Measurements from ENCODE around the gene PRKCZ.

The PRKCZ gene

DNA sequence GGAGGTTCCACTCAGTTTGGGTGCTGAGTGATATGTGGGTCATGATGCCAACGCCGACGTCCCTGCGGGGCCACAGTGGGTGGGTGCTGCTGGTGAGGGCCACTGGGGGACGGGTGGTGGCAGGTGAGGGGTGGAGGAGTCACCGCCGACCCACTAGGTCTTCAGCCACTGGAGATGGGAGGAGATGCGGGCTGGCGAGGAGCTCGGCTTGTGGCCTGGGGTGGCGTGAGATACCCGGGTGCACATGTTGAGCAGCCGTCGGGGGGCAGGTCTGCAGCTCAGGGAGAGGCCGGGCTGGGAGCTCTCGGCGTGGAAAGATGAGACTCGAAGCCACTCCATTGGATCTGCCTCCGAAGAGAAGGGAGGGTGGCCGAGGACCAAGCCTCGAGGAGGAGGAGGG lies 103.8 kb downstream of the PRKCZ start:
- no peak for DNase-seq (ENCODE audit: low read depth in 2 of 3, low spot score in 2 of 3)

GRCh38 chr1:2155147-2155598 lies 105.0 kb downstream of the PRKCZ start:
- no peak for DNase-seq (ENCODE audit: low read depth in 2 of 3, low spot score in 2 of 3)

- no peak for DNase-seq (ENCODE audit: low read depth in 2 of 3, low spot score in 2 of 3)
These were observed 105.6 kb downstream of the PRKCZ start for GRCh38 chr1:2155788-2156187.

DNA sequence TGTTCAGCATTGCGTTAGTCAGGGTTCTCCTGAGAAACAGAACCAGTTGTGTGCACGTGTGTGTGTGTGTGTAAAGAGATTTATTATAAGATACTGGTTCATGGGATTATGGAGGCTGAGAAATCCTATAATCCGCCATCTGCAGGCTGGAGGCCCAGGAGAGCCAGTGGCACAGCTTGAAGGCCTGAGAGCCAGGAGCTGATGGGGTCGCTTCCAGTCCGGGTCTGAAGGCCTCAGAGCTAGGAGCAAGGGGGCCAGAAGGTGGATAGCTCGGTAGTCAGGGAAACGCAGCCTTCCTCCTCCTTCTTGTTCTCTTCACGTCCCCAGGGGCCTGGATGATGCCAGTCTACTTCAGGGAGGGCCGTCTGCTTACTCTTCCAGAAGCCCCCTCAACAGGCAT lies 106.7 kb downstream of the PRKCZ start:
- no peak for DNase-seq (ENCODE audit: low read depth in 2 of 3, low spot score in 2 of 3)

DNA sequence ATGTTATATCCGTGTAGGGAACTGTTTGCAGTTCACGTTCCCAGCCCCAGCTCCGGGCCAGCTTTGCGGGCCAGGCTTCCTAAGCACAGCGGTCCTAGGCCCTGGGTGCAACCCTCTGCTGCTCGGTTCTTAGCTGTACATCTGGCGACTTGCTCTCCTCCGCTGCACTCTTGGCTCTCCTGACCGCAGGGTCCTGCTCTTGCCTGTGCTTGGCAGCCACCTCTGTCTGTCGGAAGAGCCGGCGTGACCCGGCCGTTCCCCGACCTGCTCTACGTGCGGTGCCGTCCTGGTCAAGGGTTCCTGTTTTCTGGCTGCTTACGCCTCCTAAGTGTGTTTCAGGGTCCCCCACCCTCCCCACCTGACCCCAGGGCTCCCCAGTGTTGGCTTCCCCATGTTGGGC lies 107.6 kb downstream of the PRKCZ start:
- no peak for DNase-seq (ENCODE audit: low read depth in 2 of 3, low spot score in 2 of 3)

GRCh38 chr1:2158272-2158671 lies 108.1 kb downstream of the PRKCZ start:
- no peak for DNase-seq (ENCODE audit: low read depth in 2 of 3, low spot score in 2 of 3)

GRCh38 chr1:2159124-2159523 lies 108.9 kb downstream of the PRKCZ start:
- DNase-seq (ENCODE audit: low read depth in 2 of 3, low spot score in 2 of 3), result no peak

GRCh38 chr1:2160451-2161300 lies 110.5 kb downstream of the PRKCZ start:
- DNase-seq (ENCODE audit: low read depth in 2 of 3, low spot score in 2 of 3), result no peak

GRCh38 chr1:2163205-2163604 lies 113.0 kb downstream of the PRKCZ start:
- no peak for DNase-seq (ENCODE audit: low read depth in 2 of 3, low spot score in 2 of 3)

DNA sequence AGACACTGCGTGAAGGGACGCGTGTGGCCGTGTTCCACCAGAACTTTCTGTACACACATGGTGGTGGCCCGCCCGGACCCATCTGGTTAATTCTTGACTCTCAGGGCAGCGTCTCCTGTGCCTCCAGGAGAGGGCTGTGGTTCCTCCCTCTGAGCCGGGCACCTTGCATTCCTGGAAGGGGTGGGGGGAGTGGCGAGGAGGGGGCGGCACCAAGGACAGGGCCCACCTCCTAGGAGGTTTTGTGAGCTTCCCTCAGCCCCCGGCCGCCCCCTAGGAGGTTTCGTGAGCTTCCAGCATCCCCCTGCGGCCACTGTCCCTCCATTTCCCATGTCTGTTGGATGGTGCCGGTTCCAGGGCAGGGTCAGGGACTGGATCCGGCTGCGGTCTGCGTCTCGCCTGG lies 115.4 kb downstream of the PRKCZ start:
- no peak for DNase-seq (ENCODE audit: low read depth in 2 of 3, low spot score in 2 of 3)

DNA sequence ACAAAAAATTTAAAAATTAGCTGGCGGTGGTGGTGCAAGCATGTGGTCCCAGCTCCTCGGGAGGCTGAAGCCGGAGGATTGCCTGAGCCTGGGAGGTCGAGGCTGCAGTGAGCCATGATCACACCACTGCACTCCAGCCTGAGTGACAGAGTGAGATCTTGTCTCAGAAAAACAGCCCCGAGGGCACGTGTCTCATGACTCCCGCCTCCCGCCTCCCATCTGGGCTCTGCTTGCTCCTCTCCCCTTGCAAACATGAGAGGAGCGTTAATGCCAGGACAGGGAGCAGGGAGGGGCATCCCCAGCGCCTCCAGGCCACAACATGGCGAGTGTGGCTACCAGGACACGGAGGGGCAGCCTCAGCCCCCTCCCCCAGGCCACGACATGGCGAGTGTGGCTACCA lies 116.0 kb downstream of the PRKCZ start:
- no peak for DNase-seq (ENCODE audit: low read depth in 2 of 3, low spot score in 2 of 3)

GRCh38 chr1:2166695-2167094 lies 116.5 kb downstream of the PRKCZ start:
- DNase-seq (ENCODE audit: low read depth in 2 of 3, low spot score in 2 of 3), result no peak

GRCh38 chr1:2168090-2168489 lies 117.9 kb downstream of the PRKCZ start:
- no peak for DNase-seq (ENCODE audit: low read depth in 2 of 3, low spot score in 2 of 3)

DNA sequence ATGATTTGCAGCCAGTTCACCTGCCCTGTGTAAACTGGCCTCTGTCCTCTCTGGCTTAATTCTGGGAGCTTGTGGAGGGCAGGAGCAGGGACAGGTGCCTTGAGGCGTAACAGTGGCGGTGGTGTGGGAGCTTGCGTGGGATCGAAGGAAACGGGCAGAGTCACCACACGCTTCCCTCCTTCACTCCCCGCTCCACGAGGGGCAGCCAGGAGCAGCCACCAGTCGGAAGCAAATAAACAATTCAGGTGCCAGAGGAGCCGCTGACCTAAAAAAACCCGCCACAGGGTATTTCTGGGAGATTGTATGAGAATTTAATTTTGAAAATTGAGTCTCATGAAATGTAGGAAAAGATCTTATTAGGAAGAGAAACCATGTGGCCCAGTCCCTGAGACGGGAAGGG lies 118.3 kb downstream of the PRKCZ start:
- no peak for DNase-seq (ENCODE audit: low read depth in 2 of 3, low spot score in 2 of 3)

DNA sequence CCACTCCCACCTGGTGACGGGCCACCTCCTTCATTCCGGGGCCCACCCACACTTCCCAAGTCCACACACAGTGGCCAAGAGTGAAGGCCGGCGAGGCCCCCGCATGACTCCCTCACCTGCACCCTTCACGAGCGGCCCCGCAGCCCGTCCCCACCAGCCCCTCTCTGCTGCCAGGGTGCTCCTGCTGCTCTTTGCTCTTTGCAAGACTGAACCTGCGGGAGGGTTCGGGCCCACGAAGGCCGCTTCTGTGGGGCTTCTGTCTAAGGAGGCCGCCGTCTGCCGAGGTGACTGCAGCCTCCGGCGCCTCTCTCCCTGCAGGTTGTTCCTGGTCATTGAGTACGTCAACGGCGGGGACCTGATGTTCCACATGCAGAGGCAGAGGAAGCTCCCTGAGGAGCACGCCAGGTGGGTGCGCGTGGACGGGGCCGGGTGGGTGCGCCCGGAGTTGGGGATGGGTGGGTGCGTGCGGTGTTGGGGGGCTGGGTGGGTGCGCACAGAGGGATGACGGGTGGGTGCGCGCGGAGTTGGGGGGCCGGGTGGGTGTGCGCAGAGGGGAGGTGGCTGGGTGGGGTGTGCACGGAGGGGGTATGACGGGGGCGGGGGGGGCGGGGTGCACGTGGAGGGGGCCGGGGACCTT lies 119.1 kb downstream of the PRKCZ start:
- no peak for DNase-seq (ENCODE audit: low read depth in 2 of 3, low spot score in 2 of 3)

- DNase-seq (ENCODE audit: low read depth in 2 of 3, low spot score in 2 of 3), result no peak
These were observed 120.0 kb downstream of the PRKCZ start for GRCh38 chr1:2170211-2170610.

DNA sequence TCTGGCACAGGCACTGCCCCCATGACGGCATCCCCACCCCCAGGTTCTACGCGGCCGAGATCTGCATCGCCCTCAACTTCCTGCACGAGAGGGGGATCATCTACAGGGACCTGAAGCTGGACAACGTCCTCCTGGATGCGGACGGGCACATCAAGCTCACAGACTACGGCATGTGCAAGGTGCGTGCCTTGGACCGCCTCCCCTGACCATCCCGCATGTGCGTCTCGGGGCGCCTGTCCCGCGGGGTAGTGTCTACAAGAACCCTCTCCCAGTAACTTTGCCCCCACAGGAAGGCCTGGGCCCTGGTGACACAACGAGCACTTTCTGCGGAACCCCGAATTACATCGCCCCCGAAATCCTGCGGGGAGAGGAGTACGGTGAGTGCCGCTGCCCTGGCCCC lies 121.8 kb downstream of the PRKCZ start:
- DNase-seq (ENCODE audit: low read depth in 2 of 3, low spot score in 2 of 3), result no peak

DNA sequence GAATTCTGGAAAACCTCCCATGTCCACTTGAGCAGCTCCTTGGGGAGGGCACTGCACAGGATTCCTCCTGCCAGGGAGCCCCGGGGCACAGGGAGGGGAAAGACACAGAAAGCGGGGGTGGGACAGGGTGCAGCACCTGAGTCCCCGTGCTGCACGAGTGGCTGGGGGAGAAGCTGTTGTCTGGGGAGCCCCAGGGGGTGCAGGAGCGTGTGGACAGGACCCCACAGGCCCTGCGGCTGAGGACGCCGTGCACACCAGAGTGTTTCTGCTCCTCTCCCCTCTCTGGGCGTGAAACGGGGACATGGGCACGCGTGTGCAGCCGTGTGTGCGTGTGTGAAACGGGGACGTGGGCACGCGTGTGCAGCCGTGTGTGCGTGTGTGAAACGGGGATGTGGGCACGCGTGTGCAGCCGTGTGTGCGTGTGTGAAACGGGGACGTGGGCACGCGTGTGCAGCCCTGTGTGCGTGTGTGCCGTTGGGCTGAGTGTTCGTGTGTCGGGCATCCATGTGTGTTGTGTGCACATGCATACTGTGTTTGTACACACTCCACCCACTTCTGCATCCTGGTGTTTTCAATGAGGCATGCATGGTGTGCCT lies 122.4 kb downstream of the PRKCZ start:
- no peak for DNase-seq (ENCODE audit: low read depth in 2 of 3, low spot score in 2 of 3)

DNA sequence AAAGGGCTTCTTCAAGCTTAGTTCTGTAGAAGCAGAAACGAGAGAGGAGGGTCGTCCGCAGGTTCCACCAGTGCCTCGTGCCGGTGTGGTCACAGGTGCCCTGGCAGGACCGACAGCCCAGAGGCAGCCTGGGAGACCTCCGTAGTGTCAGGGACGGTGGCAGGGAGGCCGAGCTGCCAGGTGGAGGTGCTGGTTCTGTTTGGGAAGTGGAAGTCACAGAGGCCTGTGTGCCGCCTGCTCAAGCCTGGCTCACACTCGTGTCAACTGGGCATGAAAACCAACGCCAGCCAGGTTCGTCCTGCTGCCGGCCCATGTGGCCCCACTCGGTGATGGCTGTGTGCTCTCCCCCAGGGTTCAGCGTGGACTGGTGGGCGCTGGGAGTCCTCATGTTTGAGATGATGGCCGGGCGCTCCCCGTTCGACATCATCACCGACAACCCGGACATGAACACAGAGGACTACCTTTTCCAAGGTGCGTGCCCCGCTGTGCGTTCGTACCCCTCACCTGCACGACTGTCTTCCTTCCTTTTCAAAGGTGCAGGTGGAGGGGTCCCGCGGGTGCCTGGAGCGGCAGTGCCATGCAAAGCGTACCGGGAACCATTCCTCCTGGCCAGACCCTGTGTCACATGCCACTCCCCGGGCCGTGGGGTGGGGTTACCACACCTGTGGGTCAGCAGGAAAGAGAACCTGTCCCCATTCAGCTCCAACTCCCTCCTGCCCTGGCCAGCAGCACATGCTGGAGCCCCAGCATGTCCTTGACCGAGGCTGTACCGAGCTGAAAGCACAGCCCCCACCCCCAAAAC lies 123.5 kb downstream of the PRKCZ start:
- no peak for DNase-seq (ENCODE audit: low read depth in 2 of 3, low spot score in 2 of 3)

DNA sequence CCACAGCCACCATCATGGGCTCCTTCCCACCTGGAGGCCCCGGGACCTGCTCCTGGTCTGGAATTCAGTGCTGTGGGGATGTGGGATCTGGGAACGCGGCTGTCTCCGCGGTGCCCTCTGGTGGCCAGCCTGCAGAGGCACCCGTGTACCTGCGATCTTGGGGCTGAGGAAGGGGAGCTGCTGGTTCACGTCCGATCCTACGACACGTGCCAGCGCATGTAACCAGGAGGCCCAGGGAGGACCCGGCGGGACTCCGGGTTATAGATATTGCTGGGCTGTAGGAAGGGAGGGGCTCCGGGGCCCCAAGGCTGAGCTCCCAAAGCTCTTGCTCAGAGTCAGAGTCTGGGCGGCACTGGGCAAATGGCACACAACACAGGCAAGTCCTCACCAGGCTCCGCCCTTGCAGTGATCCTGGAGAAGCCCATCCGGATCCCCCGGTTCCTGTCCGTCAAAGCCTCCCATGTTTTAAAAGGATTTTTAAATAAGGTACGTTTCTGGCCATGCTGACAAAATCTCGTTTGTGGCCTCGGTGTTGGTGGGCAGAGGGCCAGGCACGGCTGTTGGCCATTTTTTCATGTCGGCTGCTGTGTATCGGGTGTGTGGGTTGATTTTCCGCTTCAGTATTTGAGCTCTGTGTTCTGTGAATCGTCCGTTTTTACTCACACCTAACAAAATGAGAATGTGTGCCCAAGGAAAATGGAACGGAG lies 124.3 kb downstream of the PRKCZ start:
- no peak for DNase-seq (ENCODE audit: low read depth in 2 of 3, low spot score in 2 of 3)

DNA sequence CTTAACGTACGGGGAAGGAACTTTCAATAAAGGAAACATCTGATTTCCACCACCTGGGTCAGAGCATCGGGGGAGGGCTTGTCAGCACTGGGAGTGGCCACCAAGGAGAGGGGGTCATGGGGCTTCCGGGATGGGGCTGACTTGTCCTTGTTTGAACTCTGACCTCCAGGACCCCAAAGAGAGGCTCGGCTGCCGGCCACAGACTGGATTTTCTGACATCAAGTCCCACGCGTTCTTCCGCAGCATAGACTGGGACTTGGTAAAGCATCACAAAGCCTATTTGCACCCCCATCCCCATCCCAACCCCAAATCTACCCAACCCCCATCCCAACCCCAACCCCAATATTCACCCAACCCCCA lies 124.8 kb downstream of the PRKCZ start:
- no peak for DNase-seq (ENCODE audit: low read depth in 2 of 3, low spot score in 2 of 3)

Data from activated CD8-positive, alpha-beta memory T cell treated with anti-CD3 and anti-CD28 coated beads for 48 hours (primary cell).